ENCODE results near the gene NEDD4L.

GRCh38 chr18:58418361-58418760 is 374.3 kb downstream of the NEDD4L start:
- TF ChIP-seq CTCF (IDR thresholded peaks at IDR 0.05; ENCODE audit: low read depth, low read length, missing input control) (no peak), TAF1 (conservative IDR thresholded peaks at IDR 0.05) (no peak), MAX (IDR thresholded peaks at IDR 0.05) (no peak), HNF4A (conservative IDR thresholded peaks at IDR 0.05) (no peak), ATF3 (IDR thresholded peaks at IDR 0.05) (no peak), RAD21 (IDR thresholded peaks at IDR 0.05) (no peak)

Measured in liver (tissue), 3 donors.